ENCODE results near the gene PBX3. TPM values are rescaled to one million over a fixed set of nuclear protein-coding genes. Genes with fewer than 3 reads are reported as not detected.
A peak's percentile ranks its signal among the peaks of the same experiment; 100 is the strongest.

PBX3 gene
- total and polyA plus RNA-seq, 2 of the 13 experiments (the other 11 are each of a cell fraction or from before 2014, with no cell fraction given): 6.0 to 11.2 TPM

GRCh38 chr9:125706651-125707471 is 40.3 kb upstream of the PBX3 start, which contains the start of gene MAPKAP1 (continued):
- TF ChIP-seq HMGXB3 (CRISPR knock-in tag; IDR thresholded peaks at IDR 0.05; ENCODE audit: borderline replicate concordance) (peak; percentile 14; the same call in 1 of the 2 replicates), ZNF451 (CRISPR knock-in tag; IDR thresholded peaks at IDR 0.05) (peak; percentile 72; the same call in 1 of the 2 replicates), ZNF563 (CRISPR knock-in tag; IDR thresholded peaks at IDR 0.05) (peak; percentile 49; the same call in 1 of the 2 replicates), KLF15 (CRISPR knock-in tag; IDR thresholded peaks at IDR 0.05; ENCODE audit: borderline replicate concordance) (no peak), ZBTB21 (CRISPR knock-in tag; IDR thresholded peaks at IDR 0.05) (no peak), ZIK1 (CRISPR knock-in tag; IDR thresholded peaks at IDR 0.05; ENCODE audit: borderline replicate concordance, low read depth) (no peak; the same call in 1 of the 2 replicates), ZNF484 (CRISPR knock-in tag; IDR thresholded peaks at IDR 0.05; ENCODE audit: borderline replicate concordance, low read depth) (no peak), SRF (IDR thresholded peaks at IDR 0.05; ENCODE audit: low read depth, low read length) (no peak), ZNF670 (CRISPR knock-in tag; IDR thresholded peaks at IDR 0.05; ENCODE audit: borderline replicate concordance) (no peak), ZNF124 (CRISPR knock-in tag; IDR thresholded peaks at IDR 0.05) (no peak), ZNF296 (CRISPR knock-in tag; conservative IDR thresholded peaks at IDR 0.05) (no peak), ZNF609 (CRISPR knock-in tag; IDR thresholded peaks at IDR 0.05; ENCODE audit: borderline replicate concordance) (no peak), ZNF282 (IDR thresholded peaks at IDR 0.05; ENCODE audit: partially characterized antibody) (no peak), ZKSCAN1 (IDR thresholded peaks at IDR 0.05; ENCODE audit: low read length) (no peak), ARNTL (CRISPR knock-in tag; IDR thresholded peaks at IDR 0.05) (0 out of 2 replicates have a peak, but pooled peaks have one; percentile 53), ZNF207 (IDR thresholded peaks at IDR 0.05; ENCODE audit: borderline replicate concordance) (no peak)
- TF ChIP-seq, protein P1, sequence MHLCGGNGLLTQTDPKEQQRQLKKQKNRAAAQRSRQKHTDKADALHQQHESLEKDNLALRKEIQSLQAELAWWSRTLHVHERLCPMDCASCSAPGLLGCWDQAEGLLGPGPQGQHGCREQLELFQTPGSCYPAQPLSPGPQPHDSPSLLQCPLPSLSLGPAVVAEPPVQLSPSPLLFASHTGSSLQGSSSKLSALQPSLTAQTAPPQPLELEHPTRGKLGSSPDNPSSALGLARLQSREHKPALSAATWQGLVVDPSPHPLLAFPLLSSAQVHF (CRISPR knock-in tag; IDR thresholded peaks at IDR 0.05): no peak

Measured in HepG2 (cell line).